GM15510 (cell line): ENCODE data around the gene PRR3.

ENCODE experiments used
- POLR2A ChIP-seq: IDR thresholded peaks from 3 replicates; pipeline ENCODE4 v1.6.1; 2011; ENCODE audit warnings: borderline replicate concordance; ENCODE audit not compliant: insufficient read length; ENCODE audit errors: extremely low read depth

PRR3 gene

DNA sequence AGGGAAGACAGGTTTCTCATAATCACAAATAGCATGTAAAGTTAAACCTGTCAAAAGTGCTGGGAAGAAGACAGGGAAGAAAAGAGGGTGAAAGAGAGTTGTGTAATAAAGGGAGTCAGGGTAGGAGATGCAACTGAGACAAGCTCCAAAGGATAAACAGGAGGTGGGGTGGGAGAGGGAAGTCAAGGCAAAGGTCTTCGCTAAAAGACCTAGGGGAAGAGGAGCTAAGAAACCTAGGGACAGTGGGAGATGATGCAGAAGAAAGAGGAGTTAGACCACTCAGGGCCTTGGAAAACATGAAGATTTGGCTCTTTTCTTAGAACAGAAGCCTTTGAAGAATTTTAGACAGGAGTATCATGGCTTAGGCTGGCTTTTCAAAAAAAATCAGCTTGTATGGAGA lies 7.0 kb downstream of the PRR3 start:
- TF ChIP-seq POLR2A, result no peak

DNA sequence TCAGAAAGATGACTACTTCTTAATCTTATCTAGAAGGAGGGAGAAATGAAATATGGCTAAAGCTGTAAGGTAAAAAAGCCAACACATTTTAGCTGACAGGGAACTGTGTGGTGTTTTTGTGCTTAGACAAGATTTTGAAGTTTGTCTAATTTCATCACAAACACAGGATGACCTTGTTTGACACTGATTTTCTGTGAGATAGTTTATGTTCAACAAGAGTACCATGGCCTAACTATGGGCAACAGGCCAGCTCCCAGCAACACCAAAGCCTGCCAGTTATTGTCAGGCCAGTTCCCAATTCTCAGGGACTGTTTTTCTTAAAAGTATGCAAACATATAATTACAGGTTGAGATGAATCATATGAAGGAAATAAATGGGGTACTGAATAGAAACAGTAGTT lies 8.7 kb downstream of the PRR3 start:
- TF ChIP-seq POLR2A, result no peak

DNA sequence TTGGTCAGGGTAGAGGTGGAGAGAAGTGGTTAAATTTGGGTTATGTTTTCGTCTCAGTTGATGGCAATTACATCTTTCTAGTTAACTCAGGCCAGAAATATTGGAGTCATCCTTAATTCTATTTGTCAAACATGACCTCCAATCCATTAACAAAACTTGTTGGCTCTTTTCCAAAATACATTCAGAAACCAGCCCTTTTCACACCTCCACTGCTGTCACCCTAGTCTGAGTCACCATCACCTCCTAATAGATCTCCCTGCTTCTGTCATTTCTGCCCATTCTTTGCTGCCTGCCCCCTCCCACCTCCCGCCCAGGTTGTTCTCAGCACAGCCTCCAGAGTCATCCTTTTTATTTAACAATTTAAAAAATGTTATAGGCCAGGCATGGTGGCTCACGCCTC lies 11.2 kb downstream of the PRR3 start:
- TF ChIP-seq POLR2A, result no peak

DNA sequence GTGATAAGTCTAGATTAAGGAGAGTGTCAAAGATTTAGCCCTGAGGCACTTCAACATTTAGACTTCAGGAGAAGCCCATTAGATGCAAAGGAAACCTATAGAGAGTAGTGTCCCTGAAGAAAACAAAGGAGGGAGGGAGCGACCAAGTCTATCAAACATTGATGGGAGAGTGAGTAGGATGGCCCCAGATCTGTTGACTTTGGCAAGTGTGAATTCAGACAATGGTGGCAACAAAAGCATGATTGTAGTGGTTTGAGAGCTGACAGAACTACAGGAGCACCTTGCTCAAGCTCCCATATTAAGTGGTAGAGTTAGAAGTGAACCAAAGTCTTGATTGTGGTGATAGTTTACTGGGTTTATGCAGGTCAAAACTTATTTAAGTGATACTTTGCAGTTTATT lies 13.2 kb downstream of the PRR3 start:
- no peak for TF ChIP-seq POLR2A

DNA sequence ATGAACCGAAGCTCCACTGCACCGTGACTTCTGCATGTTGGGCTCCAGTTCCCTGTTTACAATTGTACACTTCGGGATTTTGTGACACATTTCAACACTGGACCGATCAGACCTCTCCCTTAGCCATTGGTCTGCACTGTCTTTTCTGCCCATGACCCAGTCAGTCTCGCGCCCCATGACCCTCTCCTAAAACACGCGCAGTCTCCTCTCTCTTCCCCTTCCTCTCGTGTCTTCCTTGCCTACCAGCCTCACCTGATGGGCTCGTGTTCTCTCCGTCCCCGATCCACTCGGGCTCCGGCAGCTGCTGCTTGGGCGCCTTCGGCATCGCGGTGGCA lies 13.6 kb downstream of the PRR3 start:
- TF ChIP-seq POLR2A, result no peak

DNA sequence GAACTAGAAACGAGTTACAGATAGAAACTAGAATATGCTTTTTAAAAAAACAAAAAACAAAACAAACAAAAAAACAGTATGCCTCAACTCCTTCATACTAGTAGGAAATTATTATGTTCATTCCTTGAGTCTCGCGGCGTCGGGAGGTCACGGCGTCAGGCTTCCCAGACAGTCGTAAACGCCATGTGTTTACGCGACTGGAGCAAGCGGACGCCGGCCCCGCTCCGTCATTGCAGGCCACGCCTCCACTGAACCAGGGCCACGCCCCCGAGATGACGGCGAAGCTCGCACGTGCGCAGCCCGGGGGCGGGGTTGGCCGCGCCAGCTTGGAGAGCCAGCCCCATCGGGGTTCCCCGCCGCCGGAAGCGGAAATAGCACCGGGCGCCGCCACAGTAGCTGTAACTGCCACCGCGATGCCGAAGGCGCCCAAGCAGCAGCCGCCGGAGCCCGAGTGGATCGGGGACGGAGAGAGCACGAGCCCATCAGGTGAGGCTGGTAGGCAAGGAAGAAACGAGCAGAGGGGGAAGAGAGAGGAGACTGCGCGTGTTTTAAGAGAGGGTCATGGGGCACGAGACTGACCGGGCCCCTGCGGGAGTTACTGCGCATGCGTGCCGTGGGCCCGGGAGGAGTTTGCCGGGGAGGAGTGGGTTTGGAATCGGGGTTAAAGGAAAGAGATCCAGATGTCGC lies 14.1 kb downstream of the PRR3 start, which contains the start of gene ABCF1:
TSS of gene ABCF1 (plus strand) at position 368 of the 687 bp plus-strand sequence. CDS start at position 414, 46 bp downstream.
- TF ChIP-seq POLR2A, result peak; percentile 95

DNA sequence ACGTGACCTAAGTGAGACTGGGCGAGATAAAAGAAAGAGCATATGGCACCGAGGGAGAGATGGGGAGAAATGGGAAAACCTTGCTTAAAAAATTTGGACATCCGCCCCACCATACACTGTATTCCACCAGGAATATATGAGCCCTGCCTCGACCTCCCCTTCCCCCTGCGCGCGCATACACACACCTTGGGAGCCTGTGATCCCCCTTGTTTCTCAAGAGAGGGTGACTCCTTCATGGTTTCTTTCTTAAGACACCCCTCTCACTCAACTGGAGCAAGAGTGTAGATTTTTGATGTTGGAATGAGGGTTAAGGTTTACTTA lies 14.6 kb downstream of the PRR3 start:
- no peak for TF ChIP-seq POLR2A

DNA sequence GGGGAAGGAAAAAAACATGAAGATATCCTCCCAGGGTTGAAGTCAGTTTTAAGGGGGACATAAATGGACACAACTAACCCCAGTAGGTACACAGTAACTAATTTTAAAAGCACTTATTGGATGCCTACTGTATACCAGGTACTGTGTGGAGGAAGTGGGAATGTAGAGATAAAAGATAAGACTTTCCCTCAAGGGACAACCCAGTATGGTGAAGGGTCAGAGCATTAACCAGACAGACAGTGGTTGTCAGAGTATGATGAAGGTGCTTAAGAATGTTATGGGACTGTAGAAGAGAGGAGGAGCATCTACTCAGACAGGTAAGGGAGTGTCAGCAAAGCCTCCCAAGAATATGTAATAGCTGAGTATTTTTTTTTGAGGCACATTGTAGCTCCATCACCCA lies 15.1 kb downstream of the PRR3 start:
- TF ChIP-seq POLR2A, result no peak

DNA sequence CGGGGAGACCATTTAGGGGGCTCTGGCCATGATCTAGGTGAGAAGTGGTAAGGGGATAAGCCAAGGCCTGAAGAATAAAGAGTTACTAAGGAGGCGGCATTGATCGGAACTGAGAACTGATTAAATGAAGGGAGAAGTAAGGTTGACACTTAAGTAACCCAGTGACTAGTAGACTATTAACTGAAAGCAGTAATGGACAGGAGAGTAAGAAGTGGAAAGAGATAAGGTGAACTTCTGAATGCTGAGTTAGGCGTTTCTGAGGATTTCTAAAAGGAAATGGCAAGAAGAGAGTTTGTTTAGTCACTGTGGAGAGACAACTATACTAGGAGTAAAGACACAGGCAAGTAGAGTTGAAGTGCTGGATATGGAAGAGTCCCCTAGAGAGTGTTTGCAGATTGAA lies 16.0 kb downstream of the PRR3 start:
- TF ChIP-seq POLR2A, result no peak

DNA sequence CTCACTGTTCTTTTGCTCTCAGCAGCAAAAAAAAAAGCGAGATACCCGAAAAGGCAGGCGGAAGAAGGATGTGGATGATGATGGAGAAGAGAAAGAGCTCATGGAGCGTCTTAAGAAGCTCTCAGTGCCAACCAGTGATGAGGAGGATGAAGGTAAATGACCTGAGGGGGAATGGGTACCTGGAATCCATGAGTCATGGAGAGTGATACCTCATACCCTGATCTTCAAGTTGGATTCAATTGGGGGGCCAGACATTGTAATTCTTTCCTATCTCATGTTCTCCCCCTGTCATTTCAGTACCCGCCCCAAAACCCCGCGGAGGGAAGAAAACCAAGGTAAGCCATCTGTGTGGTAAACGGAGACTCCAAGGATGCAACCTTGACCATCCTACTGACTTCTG lies 21.0 kb downstream of the PRR3 start:
- TF ChIP-seq POLR2A, result no peak

DNA sequence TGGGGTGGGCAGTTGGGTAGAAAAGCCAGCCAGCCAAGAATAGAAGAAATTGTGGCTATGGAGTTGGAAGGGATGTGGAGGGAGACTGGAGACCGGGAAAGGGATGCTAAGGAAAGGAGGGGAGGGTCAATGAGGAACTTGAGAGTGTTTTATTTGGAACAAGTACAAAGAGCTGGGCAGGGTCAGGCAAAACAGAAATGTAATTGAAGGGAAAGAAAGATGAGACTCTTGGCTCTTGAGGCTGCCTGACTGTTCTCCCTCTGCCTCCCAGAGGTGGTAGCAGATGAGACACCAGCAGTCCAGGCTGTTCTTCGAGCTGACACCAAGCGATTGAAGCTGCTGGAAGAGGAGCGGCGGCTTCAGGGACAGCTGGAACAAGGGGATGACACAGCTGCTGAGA lies 26.8 kb downstream of the PRR3 start:
- TF ChIP-seq POLR2A, result no peak

DNA sequence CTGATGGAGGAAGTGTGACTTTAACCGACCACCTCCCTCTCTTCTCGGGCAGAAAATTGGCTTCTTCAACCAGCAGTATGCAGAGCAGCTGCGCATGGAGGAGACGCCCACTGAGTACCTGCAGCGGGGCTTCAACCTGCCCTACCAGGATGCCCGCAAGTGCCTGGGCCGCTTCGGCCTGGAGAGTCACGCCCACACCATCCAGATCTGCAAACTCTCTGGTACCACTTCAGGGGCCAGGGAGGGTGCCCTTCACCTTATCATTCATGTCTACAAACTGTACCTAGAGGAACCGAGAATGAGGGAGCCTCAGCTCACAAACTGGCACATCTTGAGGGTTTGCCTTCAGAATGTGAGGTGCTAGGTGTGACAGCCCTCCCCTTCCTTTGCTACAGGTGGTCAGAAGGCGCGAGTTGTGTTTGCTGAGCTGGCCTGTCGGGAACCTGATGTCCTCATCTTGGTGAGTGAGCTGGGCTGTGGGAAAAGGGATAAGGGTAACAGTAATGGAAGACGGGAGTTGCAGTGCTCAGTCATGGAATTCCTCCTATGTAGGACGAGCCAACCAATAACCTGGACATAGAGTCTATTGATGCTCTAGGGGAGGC lies 32.8 kb downstream of the PRR3 start:
- no peak for TF ChIP-seq POLR2A

DNA sequence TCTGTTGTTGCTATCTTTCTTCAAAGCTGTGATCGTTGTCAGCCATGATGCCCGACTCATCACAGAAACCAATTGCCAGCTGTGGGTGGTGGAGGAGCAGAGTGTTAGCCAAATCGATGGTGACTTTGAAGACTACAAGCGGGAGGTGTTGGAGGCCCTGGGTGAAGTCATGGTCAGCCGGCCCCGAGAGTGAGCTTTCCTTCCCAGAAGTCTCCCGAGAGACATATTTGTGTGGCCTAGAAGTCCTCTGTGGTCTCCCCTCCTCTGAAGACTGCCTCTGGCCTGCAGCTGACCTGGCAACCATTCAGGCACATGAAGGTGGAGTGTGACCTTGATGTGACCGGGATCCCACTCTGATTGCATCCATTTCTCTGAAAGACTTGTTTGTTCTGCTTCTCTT lies 33.4 kb downstream of the PRR3 start:
- TF ChIP-seq POLR2A, result no peak

DNA sequence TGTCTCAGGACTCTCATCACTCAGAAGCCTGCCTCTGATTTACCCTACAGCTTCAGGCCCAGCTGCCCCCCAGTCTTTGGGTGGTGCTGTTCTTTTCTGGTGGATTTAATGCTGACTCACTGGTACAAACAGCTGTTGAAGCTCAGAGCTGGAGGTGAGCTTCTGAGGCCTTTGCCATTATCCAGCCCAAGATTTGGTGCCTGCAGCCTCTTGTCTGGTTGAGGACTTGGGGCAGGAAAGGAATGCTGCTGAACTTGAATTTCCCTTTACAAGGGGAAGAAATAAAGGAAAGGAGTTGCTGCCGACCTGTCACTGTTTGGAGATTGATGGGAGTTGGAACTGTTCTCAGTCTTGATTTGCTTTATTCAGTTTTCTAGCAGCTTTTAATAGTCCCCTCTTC lies 33.9 kb downstream of the PRR3 start:
- TF ChIP-seq POLR2A, result no peak

DNA sequence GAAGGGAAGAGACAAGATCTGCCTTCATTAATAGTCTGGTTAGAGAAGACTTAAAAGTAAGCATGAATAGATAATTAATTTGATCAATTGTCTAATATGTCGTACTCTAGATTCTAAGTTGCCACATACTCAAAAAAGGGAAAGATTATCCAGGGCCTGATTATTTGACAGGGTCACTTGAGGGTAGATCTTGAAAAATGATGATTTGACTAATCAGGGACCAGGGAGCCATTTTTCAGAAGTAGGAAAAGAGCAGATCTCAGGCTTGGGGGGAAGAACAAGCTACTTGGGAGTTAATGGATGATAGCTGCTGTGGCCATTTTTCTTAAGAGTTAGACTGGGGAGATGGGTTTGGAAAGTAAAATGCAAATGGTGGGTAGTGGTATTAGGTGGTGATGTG lies 35.2 kb downstream of the PRR3 start:
- no peak for TF ChIP-seq POLR2A

DNA sequence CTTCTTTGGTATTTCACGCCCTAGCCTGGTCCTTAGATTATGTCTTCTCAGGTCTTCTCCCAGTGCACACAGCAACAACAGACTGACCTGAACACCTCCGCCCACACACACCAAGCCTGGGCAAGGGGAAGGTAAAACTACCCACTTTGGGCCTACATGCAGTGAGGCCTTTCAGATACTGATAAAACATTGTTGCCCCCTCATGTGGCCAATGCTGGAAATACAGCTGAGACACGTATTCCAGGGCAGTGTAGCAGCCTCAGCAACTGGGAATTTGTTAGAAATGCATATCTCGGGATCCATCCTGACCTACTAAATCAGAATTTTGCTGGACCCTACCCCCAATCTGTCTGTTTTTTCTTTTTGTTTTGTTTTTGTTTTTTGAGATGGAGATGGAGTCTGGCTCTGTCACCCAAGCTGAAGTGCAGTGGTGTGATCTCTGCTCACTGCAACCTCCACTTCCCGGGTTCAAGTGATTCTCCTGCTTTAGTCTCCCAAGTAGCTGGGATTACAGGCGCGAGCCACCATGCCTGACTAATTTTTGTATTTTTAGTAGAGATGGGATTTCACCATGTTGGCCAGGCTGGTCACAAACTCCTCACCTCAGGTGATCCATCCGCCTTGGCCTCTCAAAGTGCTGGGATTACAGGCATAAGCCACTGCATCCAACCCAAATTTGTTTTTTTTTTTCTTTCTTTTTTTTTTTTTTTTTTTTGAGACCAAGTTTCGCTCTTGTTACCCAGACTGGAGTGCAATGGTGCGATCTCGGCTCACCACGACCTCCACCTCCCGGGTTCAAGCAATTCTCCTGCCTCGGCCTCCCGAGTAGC lies 40.4 kb downstream of the PRR3 start:
- TF ChIP-seq POLR2A, result peak; percentile 18

DNA sequence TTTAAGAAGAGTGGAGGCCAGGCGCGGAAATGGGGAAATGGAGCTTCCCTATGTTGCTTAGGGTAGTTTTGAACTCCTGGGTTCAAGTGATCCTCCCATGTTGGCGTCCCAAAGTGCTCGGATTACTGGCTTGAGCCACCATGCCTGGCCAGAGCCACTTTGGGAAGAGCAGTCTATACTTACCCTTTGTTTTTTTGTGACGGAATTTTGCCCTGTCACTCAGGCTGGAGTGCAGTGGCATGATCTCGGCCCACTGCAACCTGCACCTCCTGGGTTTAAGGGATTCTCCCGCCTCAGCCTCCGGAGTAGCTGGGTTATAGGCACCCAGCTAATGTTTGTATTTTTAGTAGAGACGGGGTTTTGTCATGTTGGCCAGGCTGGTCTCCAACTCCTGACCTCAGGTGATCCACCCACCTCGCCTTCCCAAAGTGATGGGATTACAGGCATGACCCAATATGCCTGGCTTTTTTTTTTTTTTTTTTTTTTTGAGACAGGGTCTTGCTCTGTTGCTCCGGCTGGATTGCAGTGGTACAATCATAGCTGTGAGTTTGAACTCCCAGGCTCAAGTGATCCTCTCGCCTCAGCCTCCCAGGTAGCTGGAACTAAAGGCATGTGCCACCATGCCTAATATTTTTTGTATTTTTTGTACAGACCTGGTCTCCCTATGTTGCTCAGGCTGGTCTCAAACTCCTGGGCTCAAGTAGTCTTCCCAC lies 42.0 kb downstream of the PRR3 start:
- TF ChIP-seq POLR2A, result no peak
